ENCODE data around the gene APOBR.
"Not testable (repeated sequence)": the region's sequence is repeated elsewhere in the genome, so short reads cannot be mapped to it uniquely, and the experiment has no call there.

Gene APOBR, protein sequence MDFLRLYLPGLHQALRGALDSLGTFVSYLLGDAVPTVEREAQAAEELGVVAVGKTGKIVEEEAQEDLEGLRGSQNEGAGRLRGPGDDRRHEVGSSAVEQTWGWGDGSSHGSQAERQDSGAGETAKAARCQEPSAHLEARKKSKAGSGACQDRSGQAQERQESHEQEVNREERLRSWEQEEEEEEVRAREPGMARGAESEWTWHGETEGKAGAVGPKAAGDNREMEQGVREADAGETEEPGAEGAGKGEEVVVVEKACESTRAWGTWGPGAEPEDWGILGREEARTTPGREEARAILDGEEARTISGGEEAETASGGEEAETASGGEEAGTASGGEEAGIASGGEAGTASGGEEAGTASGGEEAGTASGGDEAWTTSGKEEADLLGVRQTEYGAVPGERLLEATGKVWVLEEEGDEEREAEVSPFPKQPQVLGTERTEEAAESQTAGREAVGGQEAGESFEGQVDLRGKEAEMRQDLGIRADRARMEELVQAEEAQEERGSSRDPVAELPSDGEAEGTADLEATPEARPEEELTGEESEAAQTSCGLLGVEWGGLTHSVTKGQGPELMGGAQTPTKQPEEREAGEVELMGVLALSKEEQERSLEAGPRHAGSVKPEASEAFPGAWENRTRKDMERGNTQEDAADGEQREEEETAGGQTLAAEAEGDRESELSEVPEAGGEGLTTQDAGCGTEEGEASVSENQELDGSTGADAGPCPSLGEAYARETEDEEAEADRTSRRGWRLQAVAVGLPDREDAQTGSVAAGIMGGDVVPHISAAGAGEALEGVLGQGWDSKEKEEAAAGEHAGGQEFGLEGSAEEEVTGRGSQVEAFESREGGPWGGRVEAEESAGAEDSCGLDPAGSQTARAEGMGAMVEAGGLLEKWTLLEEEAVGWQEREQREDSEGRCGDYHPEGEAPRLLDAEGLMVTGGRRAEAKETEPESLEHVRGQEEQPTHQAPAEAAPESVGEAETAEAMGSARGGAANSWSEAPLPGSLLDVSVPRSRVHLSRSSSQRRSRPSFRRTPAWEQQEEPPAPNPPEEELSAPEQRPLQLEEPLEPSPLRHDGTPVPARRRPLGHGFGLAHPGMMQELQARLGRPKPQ

GRCh38 chr16:28494121-28494851 lies at the start of gene APOBR:
Gene APOBR (plus strand): TSS chr16:28494643. CDS start chr16:28494682, 39 bp downstream.
- Histone ChIP-seq H3K27me3 (ENCODE audit: insufficient read depth, low read depth) (peaks cover 6% of the 10 kb centered on the region), H3K36me3 (ENCODE audit: insufficient read depth) (no peaks in the 10 kb centered on the region), H3K27ac (no peak within 1 kb of the TSS), H3K4me2 (peak within 1 kb of the TSS; percentile 49; the same call in 1 of the 2 replicates), H4K20me1 (ENCODE audit: insufficient read depth) (no peaks in the 10 kb centered on the region), H3K9ac (no peak within 1 kb of the TSS), H3K79me2 (ENCODE audit: insufficient read depth, low read depth) (0 out of 2 replicates have a peak, but pooled peaks cover 11% of the 10 kb centered on the region), H3K4me3 (IDR thresholded peaks at IDR 0.05; ENCODE audit: insufficient read depth, low read depth, low read length) (no peak within 1 kb of the TSS), H2AFZ (ENCODE audit: low read depth) (peak within 1 kb of the TSS; percentile 91), H3K4me1 (ENCODE audit: low read depth, poor library complexity, severe bottlenecking) (peaks cover 43% of the 10 kb centered on the region)
- no peak for TF ChIP-seq CTCF (conservative IDR thresholded peaks at IDR 0.05; ENCODE audit: low read depth, low read length)

DNA sequence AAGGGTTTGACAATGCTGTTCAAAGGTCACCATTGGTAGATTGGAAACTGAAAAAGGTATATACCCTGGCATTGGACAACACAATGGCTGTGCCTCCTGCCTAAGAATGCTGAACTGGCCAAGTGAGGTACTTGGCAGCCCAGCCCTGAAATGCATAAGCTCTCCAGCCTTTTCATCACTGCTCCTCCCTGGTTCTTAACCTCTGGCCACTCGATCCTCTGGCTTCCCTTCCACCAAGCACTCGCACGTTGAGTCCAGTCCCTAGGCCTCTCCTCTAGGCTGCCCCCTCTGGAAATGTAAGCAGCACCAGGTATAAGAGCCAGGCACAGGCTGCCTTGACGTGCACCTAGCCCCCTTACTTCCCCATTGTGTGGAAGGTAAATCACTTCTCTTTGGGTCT lies 48.1 kb upstream of the APOBR start:
- H3K79me2 ChIP-seq (ENCODE audit: insufficient read depth, low read depth); H4K20me1 ChIP-seq (ENCODE audit: insufficient read depth); H3K9ac ChIP-seq; H3K36me3 ChIP-seq (ENCODE audit: insufficient read depth); H3K4me3 ChIP-seq (IDR thresholded peaks at IDR 0.05; ENCODE audit: insufficient read depth, low read depth, low read length); H3K27ac ChIP-seq; H3K27me3 ChIP-seq (ENCODE audit: insufficient read depth, low read depth); H2AFZ ChIP-seq (ENCODE audit: low read depth); H3K4me2 ChIP-seq; H3K4me1 ChIP-seq (ENCODE audit: low read depth, poor library complexity, severe bottlenecking): not testable (repeated sequence)

DNA sequence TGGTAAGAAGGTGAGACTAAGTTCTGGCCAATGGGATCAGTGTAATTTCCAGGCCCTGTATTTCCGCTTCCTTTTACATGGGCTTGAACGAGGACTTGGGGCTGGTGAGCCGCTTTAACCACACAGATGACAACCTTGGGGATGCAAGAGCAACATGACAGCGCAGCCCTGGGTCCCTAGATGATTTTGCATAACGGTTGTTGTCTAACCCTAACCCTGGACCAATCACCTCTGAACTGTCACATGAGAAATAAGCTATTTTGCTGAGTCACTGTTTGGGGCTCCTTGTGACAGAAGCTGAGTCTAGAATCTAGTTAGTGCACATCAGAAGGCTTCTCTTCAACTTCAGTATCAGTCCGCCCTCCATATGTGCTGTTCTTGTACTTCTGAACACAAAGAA lies 47.4 kb upstream of the APOBR start:
- H2AFZ ChIP-seq (ENCODE audit: low read depth); H3K4me1 ChIP-seq (ENCODE audit: low read depth, poor library complexity, severe bottlenecking); H3K9ac ChIP-seq; H3K36me3 ChIP-seq (ENCODE audit: insufficient read depth); H3K79me2 ChIP-seq (ENCODE audit: insufficient read depth, low read depth); H3K4me2 ChIP-seq; H4K20me1 ChIP-seq (ENCODE audit: insufficient read depth); H3K4me3 ChIP-seq (IDR thresholded peaks at IDR 0.05; ENCODE audit: insufficient read depth, low read depth, low read length); H3K27ac ChIP-seq; H3K27me3 ChIP-seq (ENCODE audit: insufficient read depth, low read depth): not testable (repeated sequence)

DNA sequence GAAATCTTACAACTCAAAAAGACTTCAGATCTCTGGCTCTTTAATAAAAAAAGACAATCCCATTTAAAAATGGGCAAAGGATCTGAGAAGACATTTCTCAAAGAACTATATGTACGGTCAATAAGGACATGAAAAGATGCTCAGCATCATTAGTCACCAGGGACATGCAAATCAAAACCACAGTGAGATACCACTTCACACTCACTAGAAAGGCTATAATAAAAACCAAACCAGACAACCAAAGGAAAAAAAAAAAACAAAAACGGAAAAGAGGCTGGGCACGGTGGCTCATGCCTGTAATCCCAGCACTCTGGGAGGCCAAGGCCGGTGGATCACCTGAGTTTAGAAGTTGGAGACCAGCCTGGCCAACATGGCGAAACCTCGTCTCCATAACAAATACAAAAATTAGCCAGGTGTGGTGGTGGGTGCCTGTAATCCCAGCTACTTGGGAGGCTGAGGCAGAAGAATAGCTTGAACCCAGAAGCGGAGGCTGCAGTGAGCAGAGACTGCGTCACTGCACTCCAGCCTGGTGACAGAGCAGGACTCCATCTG lies 20.7 kb upstream of the APOBR start:
- Histone ChIP-seq H3K4me1 (ENCODE audit: low read depth, poor library complexity, severe bottlenecking) (no peaks in the 10 kb centered on the region), H3K79me2 (ENCODE audit: insufficient read depth, low read depth) (no peaks in the 10 kb centered on the region), H3K36me3 (ENCODE audit: insufficient read depth) (no peaks in the 10 kb centered on the region), H2AFZ (ENCODE audit: low read depth) (no peak overlapping the region), H3K27me3 (ENCODE audit: insufficient read depth, low read depth) (no peaks in the 10 kb centered on the region), H4K20me1 (ENCODE audit: insufficient read depth) (no peaks in the 10 kb centered on the region), H3K4me3 (IDR thresholded peaks at IDR 0.05; ENCODE audit: insufficient read depth, low read depth, low read length) (no peak overlapping the region), H3K9ac (no peak overlapping the region), H3K4me2 (no peak overlapping the region), H3K27ac (no peak overlapping the region)
- TF ChIP-seq CTCF (conservative IDR thresholded peaks at IDR 0.05; ENCODE audit: low read depth, low read length) = no peak
